AG09319 (cell line): Measurements from ENCODE around the gene ATXN1.

ENCODE experiments used
- DNase-seq: peaks from one replicate; pipeline ENCODE4 v3.0.0-alpha.2; 2010; ENCODE audit warnings: low read depth; ENCODE audit errors: extremely low read depth
- TF ChIP-seq, protein P1 (sequence below): IDR thresholded peaks from 2 replicates; pipeline ENCODE4 v1.5.1; 2011; ENCODE audit warnings: low read depth, mild to moderate bottlenecking, inconsistent platforms, low read length, moderate library complexity

The ATXN1 gene

DNA sequence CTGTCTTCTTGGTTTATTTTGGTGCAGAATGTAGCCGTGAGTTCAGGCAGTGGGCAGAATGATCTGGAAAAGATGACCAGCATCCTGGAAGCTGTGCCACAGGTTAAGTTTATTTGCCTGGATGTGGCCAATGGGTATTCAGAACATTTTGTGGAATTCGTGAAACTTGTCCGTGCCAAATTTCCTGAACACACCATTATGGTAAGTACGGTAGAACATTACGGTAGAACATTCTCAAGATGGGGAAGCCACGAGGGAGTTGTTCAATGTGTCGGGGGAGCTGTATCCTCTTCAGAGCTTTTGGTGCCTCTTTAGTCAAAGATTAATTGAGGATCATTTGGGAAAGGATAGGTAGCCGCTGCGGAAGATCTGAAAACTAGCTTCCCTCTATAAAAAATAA is 506.7 kb downstream of the ATXN1 start:
- DNase-seq = no peak
- TF ChIP-seq, protein P1, sequence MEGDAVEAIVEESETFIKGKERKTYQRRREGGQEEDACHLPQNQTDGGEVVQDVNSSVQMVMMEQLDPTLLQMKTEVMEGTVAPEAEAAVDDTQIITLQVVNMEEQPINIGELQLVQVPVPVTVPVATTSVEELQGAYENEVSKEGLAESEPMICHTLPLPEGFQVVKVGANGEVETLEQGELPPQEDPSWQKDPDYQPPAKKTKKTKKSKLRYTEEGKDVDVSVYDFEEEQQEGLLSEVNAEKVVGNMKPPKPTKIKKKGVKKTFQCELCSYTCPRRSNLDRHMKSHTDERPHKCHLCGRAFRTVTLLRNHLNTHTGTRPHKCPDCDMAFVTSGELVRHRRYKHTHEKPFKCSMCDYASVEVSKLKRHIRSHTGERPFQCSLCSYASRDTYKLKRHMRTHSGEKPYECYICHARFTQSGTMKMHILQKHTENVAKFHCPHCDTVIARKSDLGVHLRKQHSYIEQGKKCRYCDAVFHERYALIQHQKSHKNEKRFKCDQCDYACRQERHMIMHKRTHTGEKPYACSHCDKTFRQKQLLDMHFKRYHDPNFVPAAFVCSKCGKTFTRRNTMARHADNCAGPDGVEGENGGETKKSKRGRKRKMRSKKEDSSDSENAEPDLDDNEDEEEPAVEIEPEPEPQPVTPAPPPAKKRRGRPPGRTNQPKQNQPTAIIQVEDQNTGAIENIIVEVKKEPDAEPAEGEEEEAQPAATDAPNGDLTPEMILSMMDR = no peak

DNA sequence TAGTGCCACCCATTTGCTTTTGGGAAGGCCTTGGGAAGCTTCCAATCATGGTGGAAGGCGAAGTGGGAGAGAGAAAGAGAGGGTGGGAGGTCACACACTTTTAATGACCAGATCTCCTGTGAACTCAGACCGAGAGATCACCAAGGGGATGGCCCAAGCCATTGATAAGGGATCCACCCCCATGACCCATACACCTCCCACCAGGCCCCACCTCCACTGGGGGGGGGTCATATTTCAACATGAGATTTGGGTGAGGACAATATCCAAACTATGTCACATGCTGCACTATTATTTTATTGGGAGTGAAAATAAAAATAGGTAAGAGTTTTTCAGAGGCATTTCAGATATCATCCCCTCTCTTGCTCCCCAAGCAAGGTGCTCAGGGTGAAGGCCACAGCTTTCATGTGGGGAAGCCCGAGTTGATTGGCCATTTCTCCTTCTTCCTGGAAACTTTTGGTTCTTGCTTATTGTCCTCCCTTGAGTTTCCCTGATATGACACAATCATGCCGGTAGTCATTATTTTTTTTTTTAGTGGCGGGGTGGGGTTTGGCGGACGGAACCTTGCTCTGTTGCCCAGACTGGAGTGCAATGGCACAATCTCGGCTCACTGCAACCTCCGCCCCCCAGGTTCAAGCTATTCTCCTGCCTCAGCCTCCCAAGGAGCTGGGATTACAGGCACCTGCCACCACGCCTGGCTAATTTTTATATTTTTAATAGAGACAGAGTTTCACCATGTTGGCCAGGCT is 507.7 kb downstream of the ATXN1 start:
- TF ChIP-seq, protein P1 = no peak
- DNase-seq = no peak

DNA sequence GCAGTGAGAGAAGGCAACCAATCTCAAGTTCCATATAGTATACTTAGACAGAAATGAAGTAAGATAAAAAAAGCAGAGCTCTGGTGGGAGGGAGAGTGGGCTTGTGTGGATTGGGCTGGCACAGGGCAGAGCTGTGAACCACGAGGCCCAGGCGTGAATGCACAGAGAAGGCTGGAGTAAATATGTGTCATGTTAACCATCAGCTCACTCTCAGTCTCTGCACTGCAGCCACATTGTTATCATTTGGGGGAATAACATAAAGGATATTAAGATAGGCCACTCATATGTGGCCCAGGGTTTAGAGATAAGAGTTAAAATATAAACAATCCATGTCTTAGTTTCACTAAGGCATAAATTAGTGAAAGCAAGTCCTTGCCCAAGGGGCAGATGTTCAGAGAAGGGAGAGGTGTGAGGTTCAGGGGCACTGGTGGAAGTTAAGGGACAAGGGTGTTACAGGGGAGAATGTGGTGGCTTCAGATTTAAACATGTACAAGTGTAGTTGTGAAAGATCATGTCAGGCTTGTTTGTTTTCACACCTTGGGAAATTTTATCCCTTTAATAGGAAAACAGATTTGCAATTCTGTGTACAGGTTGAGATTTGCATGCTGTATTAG is 508.5 kb downstream of the ATXN1 start:
- TF ChIP-seq, protein P1 = no peak
- DNase-seq = no peak

DNA sequence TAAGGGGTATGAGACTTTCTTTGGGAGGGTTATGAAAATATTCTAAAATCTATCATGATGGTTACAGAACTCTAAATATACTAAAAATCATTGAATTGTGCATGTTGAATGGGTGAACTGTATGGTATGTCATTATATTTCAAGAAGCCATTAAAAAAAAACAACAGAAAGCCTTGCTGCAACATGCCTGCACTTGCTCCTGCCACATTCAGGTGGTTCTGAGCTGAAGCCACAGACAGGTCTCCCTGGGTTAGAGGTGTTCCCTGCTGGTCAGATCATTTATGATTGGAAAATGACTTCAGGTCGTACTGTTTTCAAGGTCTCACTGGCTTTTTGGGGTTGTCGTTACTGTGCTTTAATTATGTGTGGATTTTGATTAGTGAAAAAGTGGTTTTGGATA is 509.6 kb downstream of the ATXN1 start:
- no peak for DNase-seq
- TF ChIP-seq, protein P1 = no peak

DNA sequence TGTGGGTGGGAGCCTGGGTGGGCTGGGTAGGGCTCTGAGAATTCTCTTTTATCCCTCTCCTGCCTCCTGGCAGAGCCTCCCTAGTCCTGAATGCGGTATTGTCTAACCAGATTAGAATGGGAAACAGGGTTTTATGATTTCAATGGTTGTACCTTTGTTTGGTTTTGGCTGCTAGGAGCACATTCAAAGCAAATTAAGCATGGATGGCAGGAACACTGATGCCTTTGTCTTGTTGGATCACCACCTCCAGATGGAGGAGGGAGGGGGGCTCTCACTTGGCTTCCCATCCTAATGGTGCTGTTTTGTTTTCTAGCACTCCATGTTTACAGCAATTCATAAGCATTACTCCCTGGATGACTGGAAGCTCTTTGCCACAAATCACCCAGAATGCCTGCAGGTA is 511.3 kb downstream of the ATXN1 start:
- no peak for DNase-seq

More for the DNA sequence above, 511.3 kb downstream of the ATXN1 start:
- TF ChIP-seq, protein P1 = no peak
